ENCODE results near the gene NEURL1B. TPM values are rescaled to one million over a fixed set of nuclear protein-coding genes. Genes with fewer than 3 reads are reported as not detected.

The NEURL1B gene
- total and polyA plus RNA-seq, 2 donors (not counting 1 experiment from before 2014, with no cell fraction given), result 0.06 to 0.17 TPM

DNA sequence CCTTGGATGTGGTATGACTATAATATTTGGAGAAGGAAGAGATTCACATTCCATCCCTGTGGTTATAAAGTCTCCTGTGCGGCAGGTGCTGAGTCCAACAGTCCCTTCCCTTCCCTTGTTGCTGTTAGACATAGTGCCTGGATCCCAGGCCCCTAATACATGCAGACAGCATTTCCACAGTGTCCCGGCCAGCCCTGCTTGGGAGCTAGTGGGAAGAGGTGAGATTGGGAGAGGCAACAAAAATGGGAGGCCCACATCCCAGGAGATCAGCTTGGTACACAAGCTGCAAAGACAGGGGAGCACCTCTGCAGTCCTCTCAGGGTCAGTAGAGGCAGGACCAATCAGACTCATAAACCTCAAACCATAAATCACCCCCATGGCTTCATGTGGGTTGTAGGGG lies 3.3 kb upstream of the NEURL1B start:
- DNase-seq (no peak), ATAC-seq (ENCODE audit: low read depth) (no peak)
- intact Hi-C loops (cut with micrococcal nuclease), result no loop called here
- H3K4me3 Mint-ChIP-seq, result no peak overlapping the region
- no peaks in the 10 kb centered on the region for H3K79me2 ChIP-seq (ENCODE audit: control insufficient read depth, insufficient read depth, low read length)
- peaks cover 0 to 31% (median 17%) of the 10 kb centered on the region in 4 experiments for H3K27me3 ChIP-seq (replicated peaks in 1 of 4; ENCODE audit: control extremely low read depth in 1 of 4, control insufficient read depth in 3 of 4, insufficient read depth in 4 of 4, low read length in 3 of 4)
- no peak overlapping the region for H3K4me3 ChIP-seq (ENCODE audit: control extremely low read depth in 1 of 5, extremely low read depth in 1 of 5, insufficient read depth in 1 of 5, low read depth in 2 of 5, low read length in 4 of 5)
- H3K9me3 Mint-ChIP-seq (ENCODE audit: insufficient read depth), result no peaks in the 10 kb centered on the region
- POLR2A ChIA-PET, result no interaction called here
- CTCF ChIA-PET, result no interaction called here
- 100% methylated on average over 1 of the region's 2 CpGs for WGBS (ENCODE audit: insufficient coverage)
- H3K36me3 ChIP-seq (replicated peaks in 1 of 2; ENCODE audit: control extremely low read depth in 1 of 2, control insufficient read depth in 1 of 2, extremely low read depth in 1 of 2, insufficient read depth in 2 of 2, low read length in 1 of 2), result no peaks in the 10 kb centered on the region
- H3K9me3 ChIP-seq (ENCODE audit: control extremely low read depth in 1 of 3, control insufficient read depth in 2 of 3, insufficient read depth in 1 of 3, low read length in 2 of 3), result peaks cover 0 to 4% (median 0%) of the 10 kb centered on the region in 3 donors
- H3K27me3 Mint-ChIP-seq, result peaks cover 32% of the 10 kb centered on the region
- no peak overlapping the region for H3K4me2 ChIP-seq (replicated peaks; ENCODE audit: low read depth, low read length, poor library complexity, severe bottlenecking)
- no peak overlapping the region for H3K27ac Mint-ChIP-seq
- H2AFZ ChIP-seq (ENCODE audit: insufficient read depth, low read depth, low read length, poor library complexity, severe bottlenecking), result no peak overlapping the region
- H3K4me1 ChIP-seq (ENCODE audit: control insufficient read depth in 2 of 2, insufficient read depth in 2 of 2, low read length in 2 of 2), result peaks cover 12 to 14% of the 10 kb centered on the region in 2 donors
- peaks cover 9% of the 10 kb centered on the region for H3K4me1 Mint-ChIP-seq
- no peak overlapping the region for H3K9ac ChIP-seq (ENCODE audit: low read length)
- no peaks in the 10 kb centered on the region for H4K20me1 ChIP-seq (ENCODE audit: control insufficient read depth, insufficient read depth, low read length, poor library complexity, severe bottlenecking)
- no peak for TF ChIP-seq EZH2 (IDR thresholded peaks at IDR 0.05; ENCODE audit: borderline replicate concordance, insufficient read depth, low read depth, low read length, poor library complexity, severe bottlenecking)
- TF ChIP-seq, protein P1, sequence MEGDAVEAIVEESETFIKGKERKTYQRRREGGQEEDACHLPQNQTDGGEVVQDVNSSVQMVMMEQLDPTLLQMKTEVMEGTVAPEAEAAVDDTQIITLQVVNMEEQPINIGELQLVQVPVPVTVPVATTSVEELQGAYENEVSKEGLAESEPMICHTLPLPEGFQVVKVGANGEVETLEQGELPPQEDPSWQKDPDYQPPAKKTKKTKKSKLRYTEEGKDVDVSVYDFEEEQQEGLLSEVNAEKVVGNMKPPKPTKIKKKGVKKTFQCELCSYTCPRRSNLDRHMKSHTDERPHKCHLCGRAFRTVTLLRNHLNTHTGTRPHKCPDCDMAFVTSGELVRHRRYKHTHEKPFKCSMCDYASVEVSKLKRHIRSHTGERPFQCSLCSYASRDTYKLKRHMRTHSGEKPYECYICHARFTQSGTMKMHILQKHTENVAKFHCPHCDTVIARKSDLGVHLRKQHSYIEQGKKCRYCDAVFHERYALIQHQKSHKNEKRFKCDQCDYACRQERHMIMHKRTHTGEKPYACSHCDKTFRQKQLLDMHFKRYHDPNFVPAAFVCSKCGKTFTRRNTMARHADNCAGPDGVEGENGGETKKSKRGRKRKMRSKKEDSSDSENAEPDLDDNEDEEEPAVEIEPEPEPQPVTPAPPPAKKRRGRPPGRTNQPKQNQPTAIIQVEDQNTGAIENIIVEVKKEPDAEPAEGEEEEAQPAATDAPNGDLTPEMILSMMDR (IDR thresholded peaks at IDR 0.05), result no peak
- H3K27ac ChIP-seq (ENCODE audit: low read length in 2 of 2), result no peak overlapping the region

DNA sequence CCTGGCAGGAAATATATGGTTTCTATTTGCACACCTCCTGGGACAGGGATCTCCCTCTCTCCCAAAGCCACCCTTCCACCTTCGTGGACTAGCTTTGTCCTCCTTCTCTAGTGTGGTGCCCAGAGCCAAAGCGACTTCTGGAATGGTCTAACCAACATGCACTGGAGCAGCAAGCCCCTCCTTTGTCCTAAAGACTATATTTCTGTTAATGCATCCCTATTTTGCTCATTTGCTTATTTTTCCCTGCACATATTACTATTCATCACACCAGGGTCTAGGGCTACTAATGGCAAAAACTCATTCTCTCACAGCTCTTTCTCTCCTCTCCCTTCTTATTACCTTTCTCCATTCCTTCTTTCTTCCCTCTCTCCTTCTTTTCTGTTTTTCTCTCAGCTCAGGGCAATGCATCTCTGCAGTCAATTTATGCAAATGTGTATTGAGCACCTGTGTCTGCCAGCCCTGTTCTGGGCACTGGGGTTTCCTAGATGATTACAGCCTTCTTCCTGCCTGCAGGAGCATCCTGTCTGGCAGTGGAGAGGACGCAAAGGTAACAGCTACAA lies 2.8 kb upstream of the NEURL1B start:
- Histone ChIP-seq H4K20me1 (ENCODE audit: control insufficient read depth, insufficient read depth, low read length, poor library complexity, severe bottlenecking) (no peaks in the 10 kb centered on the region), H3K36me3 (replicated peaks in 1 of 2; ENCODE audit: control extremely low read depth in 1 of 2, control insufficient read depth in 1 of 2, extremely low read depth in 1 of 2, insufficient read depth in 2 of 2, low read length in 1 of 2) (no peaks in the 10 kb centered on the region), H3K9me3 (ENCODE audit: control extremely low read depth in 1 of 3, control insufficient read depth in 2 of 3, insufficient read depth in 1 of 3, low read length in 2 of 3) (peaks cover 0 to 4% (median 0%) of the 10 kb centered on the region in 3 donors), H3K9ac (ENCODE audit: low read length) (no peak overlapping the region), H3K4me1 (ENCODE audit: control insufficient read depth in 2 of 2, insufficient read depth in 2 of 2, low read length in 2 of 2) (peaks cover 12 to 14% of the 10 kb centered on the region in 2 donors), H3K79me2 (ENCODE audit: control insufficient read depth, insufficient read depth, low read length) (no peaks in the 10 kb centered on the region), H3K4me3 (ENCODE audit: control extremely low read depth in 1 of 5, extremely low read depth in 1 of 5, insufficient read depth in 1 of 5, low read depth in 2 of 5, low read length in 4 of 5) (no peak overlapping the region), H3K27me3 (replicated peaks in 1 of 4; ENCODE audit: control extremely low read depth in 1 of 4, control insufficient read depth in 3 of 4, insufficient read depth in 4 of 4, low read length in 3 of 4) (peaks cover 0 to 37% (median 19%) of the 10 kb centered on the region in 4 experiments), H3K4me2 (replicated peaks; ENCODE audit: low read depth, low read length, poor library complexity, severe bottlenecking) (no peak overlapping the region), H2AFZ (ENCODE audit: insufficient read depth, low read depth, low read length, poor library complexity, severe bottlenecking) (no peak overlapping the region), H3K27ac (ENCODE audit: low read length in 2 of 2) (no peak overlapping the region)
- ATAC-seq (ENCODE audit: low read depth) (no peak), DNase-seq (no peak)
- Mint-ChIP-seq H3K4me1 (peaks cover 9% of the 10 kb centered on the region), H3K27ac (no peak overlapping the region), H3K4me3 (no peak overlapping the region), H3K9me3 (ENCODE audit: insufficient read depth) (no peaks in the 10 kb centered on the region), H3K27me3 (peaks cover 31% of the 10 kb centered on the region)
- ChIA-PET CTCF (no interaction called here), POLR2A (no interaction called here)
- WGBS (ENCODE audit: insufficient coverage), result 62% methylated on average over 3 of the region's 3 CpGs
- intact Hi-C loops (cut with micrococcal nuclease), result no loop called here
- no peak for TF ChIP-seq EZH2 (IDR thresholded peaks at IDR 0.05; ENCODE audit: borderline replicate concordance, insufficient read depth, low read depth, low read length, poor library complexity, severe bottlenecking)
- TF ChIP-seq, protein P1 (IDR thresholded peaks at IDR 0.05), result no peak

Data from B cell (primary cell).